SH-SY5Y (cell line): ENCODE data around the gene C9orf72.

ENCODE experiments used
- GATA2 ChIP-seq: IDR thresholded peaks from 2 replicates; pipeline ENCODE4 v1.6.1; 2011; ENCODE audit warnings: mild to moderate bottlenecking, low read depth, low read length
- GATA3 ChIP-seq: IDR thresholded peaks from 2 replicates; pipeline ENCODE4 v1.6.1; 2011; ENCODE audit warnings: low read depth, mild to moderate bottlenecking, low read length, moderate library complexity

The C9orf72 gene

DNA sequence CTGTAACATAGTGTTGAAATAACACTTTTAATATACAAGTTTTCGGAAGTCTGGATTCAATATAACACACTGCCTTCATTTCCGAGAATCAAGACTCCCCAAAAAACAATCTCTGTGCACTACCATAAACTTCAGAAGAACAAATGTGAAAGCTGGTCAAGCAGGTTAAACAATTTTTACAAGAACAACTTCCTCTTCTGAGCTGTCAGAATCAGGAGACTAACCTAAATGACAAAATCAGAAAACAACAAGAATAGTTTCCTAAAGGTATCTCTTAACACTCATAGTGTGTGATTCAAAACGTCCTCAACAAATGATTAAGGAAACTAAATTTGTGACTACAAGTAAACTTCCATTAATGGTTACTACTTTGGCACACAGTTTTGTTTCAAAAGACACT is 11.6 kb downstream of the C9orf72 start:
- TF ChIP-seq GATA2: no peak
- no peak for TF ChIP-seq GATA3

DNA sequence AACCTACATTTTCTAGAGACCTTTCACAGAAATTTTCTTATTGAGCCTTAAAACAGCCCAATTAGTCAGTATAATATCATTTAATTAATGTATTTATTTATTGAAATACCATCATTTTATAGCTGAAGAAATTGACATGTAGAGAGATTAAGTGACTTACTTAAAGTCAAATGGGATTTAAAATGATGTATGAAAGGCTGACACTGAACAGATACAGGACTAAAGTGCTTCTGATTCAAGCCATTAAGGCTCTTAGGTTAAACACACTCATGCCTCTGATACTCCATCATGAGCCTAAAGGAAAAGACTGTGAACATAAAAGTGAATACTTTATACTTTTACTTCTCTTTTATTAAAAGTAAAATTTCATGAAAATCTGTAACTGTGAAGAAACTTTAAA is 12.8 kb downstream of the C9orf72 start:
- TF ChIP-seq GATA3: no peak
- no peak for TF ChIP-seq GATA2

DNA sequence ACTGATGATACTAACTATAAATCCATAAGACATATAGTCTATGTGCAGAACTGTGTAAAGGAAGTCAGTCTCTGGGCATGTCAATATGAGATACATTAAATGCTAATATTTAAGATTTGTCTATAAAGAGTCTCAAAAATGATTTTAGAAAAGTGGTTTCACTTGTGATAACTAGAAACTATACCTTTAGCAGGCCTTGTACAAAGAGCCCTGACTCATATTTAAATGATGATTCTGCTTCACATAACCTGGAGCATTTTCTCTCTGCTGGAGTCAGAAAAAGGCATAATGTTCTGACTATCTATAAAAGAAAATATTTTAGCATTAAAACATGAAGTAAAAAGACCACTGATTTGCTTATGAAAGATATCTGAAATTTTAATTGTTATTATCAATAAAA is 15.0 kb downstream of the C9orf72 start:
- TF ChIP-seq GATA3: no peak
- TF ChIP-seq GATA2: no peak

DNA sequence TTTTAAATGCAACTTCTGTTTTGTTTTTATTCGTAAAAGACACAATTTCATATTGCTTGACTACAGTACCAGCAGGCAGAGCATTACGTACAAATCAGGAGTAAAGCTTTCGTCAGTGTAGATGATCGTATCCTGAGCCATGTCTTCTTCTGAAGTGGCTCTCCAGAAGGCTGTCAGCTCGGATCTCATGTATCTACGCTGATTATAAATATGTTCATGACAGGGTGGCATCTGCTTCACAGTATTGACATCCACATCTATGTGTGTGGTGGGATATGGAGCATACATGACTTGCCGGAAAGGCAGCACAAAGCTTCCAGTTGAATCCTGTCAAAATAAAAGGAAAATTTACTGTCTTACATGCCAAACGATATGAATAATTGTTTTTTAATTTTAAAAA is 16.8 kb downstream of the C9orf72 start:
- TF ChIP-seq GATA2: no peak
- TF ChIP-seq GATA3: no peak

DNA sequence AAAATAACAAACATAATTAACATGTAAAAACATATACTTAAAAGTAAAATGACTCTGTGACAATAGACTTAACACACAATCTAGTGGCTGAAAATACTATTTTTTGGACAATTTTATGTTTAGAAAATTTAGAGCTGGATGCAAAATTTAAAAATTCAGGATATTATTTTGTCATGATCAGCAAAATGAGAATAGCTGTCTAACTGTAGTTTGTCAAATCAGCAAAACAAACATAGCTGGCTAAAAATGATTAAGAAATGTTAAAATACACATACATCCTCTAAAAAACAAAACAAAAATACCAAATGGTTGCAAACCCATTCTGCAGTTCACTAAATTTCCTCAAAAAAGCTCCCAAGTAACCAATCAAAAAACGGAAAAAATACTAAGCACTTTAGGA is 18.6 kb downstream of the C9orf72 start:
- no peak for TF ChIP-seq GATA2

DNA sequence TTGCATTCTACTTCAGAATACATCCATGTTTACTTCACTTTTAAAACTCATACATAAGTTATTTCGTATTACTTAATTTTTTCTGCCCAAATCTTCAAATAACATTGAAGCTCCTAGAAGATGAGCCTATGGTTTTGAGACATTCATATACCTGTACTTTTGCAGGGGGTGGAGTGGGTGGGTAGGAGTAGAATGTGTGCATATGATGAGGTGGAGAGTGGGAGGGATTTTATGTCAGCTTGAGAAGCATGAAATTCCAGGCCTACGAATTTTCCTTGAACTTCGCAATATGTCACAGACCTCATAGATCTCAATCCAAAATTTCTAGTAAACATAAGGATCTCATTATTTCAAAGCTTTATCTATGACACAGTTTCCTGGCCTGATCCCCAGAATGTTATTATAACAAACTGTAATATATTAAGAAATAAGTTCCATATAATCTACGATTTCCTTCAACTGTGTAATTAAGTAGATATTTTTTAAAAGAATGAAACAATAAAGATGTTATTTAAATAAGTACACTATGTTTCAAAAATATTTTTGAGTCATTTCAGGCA is 24.0 kb downstream of the C9orf72 start:
- no peak for TF ChIP-seq GATA3
- no peak for TF ChIP-seq GATA2

DNA sequence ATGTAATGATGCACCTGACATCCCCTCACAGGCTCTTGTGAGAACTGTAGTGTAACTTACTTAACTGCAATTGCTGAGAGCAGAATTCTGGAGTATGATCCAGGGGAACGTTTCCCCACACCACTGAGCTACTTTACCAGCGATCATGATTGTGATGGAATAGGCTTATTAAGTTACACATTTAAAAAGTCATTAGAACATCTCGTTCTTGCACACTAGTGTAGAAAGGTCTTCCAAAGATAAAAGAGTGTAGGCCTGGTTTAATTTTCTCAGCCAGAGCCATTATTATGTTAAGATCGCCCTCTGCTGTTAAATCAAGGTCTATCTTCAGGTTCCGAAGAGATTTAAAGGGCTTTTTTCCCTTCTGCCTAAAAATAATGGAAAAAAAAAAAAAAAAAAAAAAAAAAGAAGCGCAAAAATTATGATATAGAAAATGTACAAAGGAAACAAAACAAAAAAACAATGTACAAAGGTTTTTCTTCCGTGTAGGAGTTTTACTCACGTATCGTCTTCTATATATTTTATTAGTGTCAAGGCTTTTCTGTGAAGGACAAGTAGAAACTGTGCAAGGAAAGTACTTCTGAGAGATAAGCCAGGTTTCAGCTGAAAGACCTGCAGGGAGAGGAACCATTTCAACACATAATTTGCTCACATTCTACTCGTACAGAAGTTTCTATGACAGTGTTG is 25.1 kb downstream of the C9orf72 start:
- TF ChIP-seq GATA3 (no peak), GATA2 (no peak)

DNA sequence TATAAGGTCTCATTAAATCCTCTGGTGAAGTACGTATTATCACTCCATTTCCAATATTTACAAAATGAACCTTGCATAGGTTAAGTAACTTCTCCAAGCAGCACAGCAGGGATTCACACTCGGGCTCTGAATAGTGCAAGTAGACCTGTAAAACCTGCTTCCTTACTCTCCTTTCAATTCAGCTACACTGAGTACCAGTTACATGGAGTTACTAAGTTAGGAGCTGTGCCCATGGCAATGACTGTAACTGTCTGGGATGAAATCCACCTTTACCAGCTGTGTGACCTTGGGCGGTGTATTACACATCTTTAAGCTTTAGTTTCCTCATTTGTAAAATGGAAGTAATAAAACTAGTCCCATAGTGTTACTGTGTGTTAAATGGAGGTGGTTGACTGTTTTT is 27.8 kb downstream of the C9orf72 start:
- no peak for TF ChIP-seq GATA3
- no peak for TF ChIP-seq GATA2

DNA sequence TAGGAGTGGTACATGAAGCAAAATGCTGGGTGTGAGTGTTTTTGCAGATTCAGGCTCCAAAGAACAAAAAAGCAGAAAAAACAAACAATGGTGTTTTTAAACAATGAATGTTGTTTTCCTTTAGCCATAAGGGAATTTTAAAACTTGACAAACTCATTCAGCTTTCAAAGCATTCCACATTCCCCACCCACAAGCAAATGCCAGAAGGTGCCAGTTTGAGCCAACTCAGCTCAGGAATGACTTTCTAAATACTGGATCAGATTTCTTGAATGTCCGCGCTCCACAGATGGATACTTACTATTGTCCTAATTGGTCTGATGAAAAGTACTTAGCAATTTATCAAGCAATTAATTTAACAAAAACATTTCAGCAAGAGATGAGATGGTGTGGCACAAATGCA is 30.8 kb downstream of the C9orf72 start:
- TF ChIP-seq GATA3 (no peak), GATA2 (no peak)

DNA sequence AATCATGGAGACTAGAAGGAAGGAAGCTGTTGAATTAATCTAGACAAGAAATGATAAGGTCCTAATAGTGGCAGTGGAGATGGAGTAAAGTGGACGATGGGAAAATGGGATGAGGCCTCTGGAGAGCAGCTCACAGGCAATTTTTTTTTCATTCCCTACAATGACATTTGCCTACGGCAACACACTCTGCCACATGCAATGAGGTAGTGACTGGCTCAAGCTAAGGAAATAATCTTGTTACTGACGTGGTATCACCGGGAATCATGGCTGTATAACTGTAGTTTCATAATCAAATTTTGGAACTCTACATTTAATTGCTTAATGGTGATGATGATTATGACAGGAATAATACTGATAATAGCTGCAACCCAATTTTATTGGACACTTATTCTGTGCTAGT is 31.5 kb downstream of the C9orf72 start:
- TF ChIP-seq GATA3: no peak
- TF ChIP-seq GATA2: no peak

DNA sequence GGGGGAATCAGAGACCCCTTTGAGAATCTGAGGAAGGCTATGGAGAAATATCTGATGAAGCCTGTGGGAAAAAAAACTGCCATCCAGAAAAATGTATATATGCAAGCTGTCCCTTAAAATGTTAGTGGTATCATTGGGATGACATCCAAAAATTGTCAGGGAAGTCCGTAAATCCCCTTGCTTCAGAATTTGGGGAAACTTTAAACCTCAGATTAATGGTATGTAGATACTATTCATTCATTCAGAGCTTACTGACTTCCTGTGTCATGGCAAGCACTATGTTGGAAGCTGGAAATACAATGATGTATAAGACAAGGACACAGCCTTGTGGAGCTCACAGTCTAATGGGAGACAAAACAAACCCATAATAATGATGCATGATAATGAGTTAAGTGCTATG is 32.8 kb downstream of the C9orf72 start:
- no peak for TF ChIP-seq GATA3

DNA sequence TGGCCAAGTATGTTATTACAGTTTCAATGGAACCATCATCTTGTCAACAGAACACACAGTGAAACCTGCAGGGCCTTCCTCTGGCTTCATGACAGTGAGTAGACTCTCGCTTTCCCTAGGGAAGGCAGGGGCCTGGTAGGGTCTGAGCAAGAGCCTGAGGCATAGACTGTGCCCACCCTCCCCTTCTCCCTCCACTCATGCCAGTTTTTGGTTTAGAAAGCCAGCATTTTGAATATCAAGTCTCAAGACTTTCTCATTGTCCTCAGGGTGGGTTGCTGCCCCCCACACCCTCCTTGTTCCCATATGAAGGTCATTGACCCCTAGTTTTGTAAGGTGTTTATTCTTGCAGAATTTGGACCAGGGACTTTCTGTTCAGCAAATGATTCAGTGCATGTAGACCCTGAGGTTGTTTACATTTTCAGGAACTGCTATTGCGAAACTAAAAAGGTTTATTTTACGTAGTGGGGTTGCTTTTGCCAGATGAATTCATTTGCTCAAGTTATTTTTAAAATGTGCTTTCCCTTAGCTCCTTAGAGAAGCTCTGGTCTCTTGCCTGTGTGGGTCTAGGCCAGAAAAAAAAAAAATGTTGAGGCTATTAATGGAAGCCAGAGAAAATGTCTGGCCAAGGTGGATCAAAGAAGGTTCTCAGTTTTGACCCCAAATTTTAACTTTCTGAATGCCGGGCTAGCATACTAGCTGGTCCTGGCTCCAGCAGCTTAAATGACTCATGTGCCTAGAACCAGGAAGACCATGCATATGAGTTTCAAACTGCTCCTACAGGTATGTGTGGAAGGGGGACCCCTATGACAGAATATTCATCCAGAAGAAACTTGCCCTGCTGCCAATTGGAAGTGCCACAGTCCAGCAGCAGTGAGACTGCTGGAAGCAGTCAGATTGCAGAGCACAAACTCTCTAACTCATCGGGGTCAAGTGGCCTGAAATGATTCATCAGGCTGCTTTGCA is 33.5 kb downstream of the C9orf72 start:
- no peak for TF ChIP-seq GATA3
- no peak for TF ChIP-seq GATA2

DNA sequence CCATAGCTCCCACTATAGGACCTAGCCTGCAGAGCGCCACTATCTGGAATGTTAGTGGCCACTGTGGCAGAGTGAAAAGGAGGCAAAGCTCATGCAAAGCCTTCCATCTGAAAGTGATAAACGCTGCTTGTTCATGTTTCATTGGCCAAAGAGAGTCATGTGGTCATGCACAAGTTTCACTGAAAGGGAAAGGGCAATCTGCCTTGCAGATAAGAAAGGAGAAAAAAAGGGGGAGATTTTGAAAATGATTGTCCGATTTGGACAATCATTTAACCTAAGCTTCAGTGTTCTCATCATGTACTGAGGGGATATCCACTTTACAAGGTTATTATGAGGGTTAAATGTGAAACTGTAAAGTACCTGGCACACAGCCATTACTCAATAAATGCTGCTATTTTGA is 34.6 kb downstream of the C9orf72 start:
- TF ChIP-seq GATA2 (no peak), GATA3 (no peak)

DNA sequence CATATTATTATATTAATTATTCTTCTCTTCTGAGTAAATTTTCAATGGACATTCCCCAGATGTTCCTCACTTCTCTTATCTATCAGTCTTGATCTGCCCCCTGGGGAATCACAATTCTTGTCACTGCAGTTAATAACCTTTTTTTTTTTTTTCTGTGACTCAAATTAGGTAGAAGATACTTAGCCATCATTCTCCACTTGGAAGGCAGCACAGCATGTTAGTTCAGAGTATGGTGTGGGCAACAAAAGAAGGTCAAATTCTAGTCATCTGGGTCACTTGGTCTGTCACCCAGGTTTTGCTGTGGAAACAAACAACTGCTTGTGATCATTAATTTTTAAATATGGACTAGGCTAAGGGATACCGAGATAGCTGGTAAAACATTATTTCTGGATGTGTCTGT is 35.5 kb downstream of the C9orf72 start:
- TF ChIP-seq GATA3 (no peak), GATA2 (no peak)

DNA sequence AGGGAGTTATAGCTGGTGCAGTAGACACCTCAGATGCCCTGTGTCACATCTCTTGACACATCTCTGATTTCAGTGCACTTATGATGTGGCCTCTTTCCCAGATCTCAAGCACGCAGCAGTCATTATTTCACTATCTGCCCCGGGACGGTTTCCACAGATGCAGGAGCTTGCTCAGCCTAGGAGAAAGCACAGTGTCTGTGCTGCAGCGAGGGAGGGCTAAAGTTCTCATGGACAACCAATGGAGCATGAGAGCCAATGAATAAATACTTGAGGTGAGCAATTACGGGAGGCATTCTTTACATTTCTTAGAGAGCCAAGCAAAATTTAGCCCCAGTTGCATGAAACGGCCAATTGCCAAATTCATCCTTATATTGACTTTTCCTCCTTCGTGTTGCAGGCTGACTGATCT is 36.2 kb downstream of the C9orf72 start:
- no peak for TF ChIP-seq GATA2
